DND-41 (cell line): ENCODE data around the gene NPEPL1.

ENCODE experiments used
- ATAC-seq: fragments of 200-7000 bp; cut with Tn5 transposase; 3 replicates; pipeline ENCODE4 v1.9.1; 2021; ENCODE audit warnings: low read depth; ENCODE audit not compliant: insufficient read depth
- DNase-seq: peaks from one replicate; pipeline ENCODE4 v3.0.0-alpha.2; 2020
- H2AFZ ChIP-seq: 2 replicates; pipeline ENCODE4 v1.6.0; 2012; ENCODE audit warnings: low read depth, low read length
- H3K27ac ChIP-seq: 2 replicates; pipeline ENCODE4 v1.5.1; 2012; ENCODE audit warnings: low read length, inconsistent platforms
- H3K27me3 ChIP-seq: fragments of 200-600 bp; sonication (generic); 2 replicates; pipeline ENCODE4 v1.6.0; 2012; ENCODE audit warnings: low read length, mild to moderate bottlenecking, inconsistent platforms; ENCODE audit not compliant: insufficient read depth, poor library complexity
- H3K36me3 ChIP-seq: 2 replicates; pipeline ENCODE4 v1.5.1; 2012; ENCODE audit warnings: low read length, inconsistent platforms; ENCODE audit not compliant: insufficient read depth
- H3K4me1 ChIP-seq: 2 replicates; pipeline ENCODE4 v1.5.1; 2012; ENCODE audit warnings: mild to moderate bottlenecking, low read length; ENCODE audit not compliant: insufficient read depth
- H3K4me2 ChIP-seq: 2 replicates; pipeline ENCODE4 v1.6.0; 2012; ENCODE audit warnings: mild to moderate bottlenecking, moderate library complexity, low read length, inconsistent platforms; ENCODE audit not compliant: insufficient read depth
- H3K4me3 ChIP-seq, 2 experiments: fragments of 200-600 bp in 1 of 2; shearing (Covaris generic) in 1 of 2; 2 replicates each; pipeline ENCODE4 v1.5.1; 2012 to 2016; ENCODE audit warnings: inconsistent platforms in 2 of 2, low read length in 2 of 2, mild to moderate bottlenecking in 2 of 2, low read depth in 1 of 2, moderate library complexity in 1 of 2
- H3K79me2 ChIP-seq: 2 replicates; pipeline ENCODE4 v1.6.0; 2012; ENCODE audit warnings: low read length, inconsistent platforms; ENCODE audit not compliant: insufficient read depth
- H3K9ac ChIP-seq: 2 replicates; pipeline ENCODE4 v1.6.0; 2012; ENCODE audit warnings: low read depth, mild to moderate bottlenecking, inconsistent platforms, low read length, moderate library complexity
- H3K9me3 ChIP-seq: 2 replicates; pipeline ENCODE4 v1.5.1; 2012; ENCODE audit warnings: low read length, moderate library complexity, mild to moderate bottlenecking, inconsistent platforms; ENCODE audit not compliant: insufficient read depth, severe bottlenecking
- H4K20me1 ChIP-seq: 2 replicates; pipeline ENCODE4 v1.6.0; 2012; ENCODE audit warnings: low read length; ENCODE audit not compliant: insufficient read depth
- CTCF ChIP-seq: IDR thresholded peaks from 2 replicates; pipeline ENCODE4 v1.5.1; 2012; ENCODE audit warnings: borderline replicate concordance, low read length, moderate library complexity, mild to moderate bottlenecking; ENCODE audit not compliant: poor library complexity, severe bottlenecking; ENCODE audit errors: extremely low read depth
- EZH2 ChIP-seq: IDR thresholded peaks from 3 replicates; pipeline ENCODE4 v1.6.1; 2012; ENCODE audit warnings: borderline replicate concordance, low read depth, mild to moderate bottlenecking, moderate library complexity, low read length, inconsistent platforms; ENCODE audit not compliant: severe bottlenecking

NPEPL1 gene

GRCh38 chr20:58651559-58651945 is 41.0 kb upstream of the NPEPL1 start:
- H3K27me3 ChIP-seq, result peaks cover 4% of the 10 kb centered on the region
- H4K20me1 ChIP-seq, result peaks cover 9% of the 10 kb centered on the region
- peak overlapping the region; percentile 90 for H3K27ac ChIP-seq
- peak overlapping the region; percentile 91 for H2AFZ ChIP-seq
- H3K9me3 ChIP-seq, result no peaks in the 10 kb centered on the region
- no peak for DNase-seq
- H3K79me2 ChIP-seq, result peaks cover 57% of the 10 kb centered on the region
- peak overlapping the region; percentile 66 for H3K4me2 ChIP-seq
- peak overlapping the region; percentile 100 for H3K4me3 ChIP-seq
- H3K4me1 ChIP-seq, result peaks cover 53% of the 10 kb centered on the region
- TF ChIP-seq CTCF, result no peak
- no peak for TF ChIP-seq EZH2
- H3K36me3 ChIP-seq, result peaks cover 13% of the 10 kb centered on the region
- no peak for ATAC-seq
- peak overlapping the region; percentile 98 for H3K9ac ChIP-seq

DNA sequence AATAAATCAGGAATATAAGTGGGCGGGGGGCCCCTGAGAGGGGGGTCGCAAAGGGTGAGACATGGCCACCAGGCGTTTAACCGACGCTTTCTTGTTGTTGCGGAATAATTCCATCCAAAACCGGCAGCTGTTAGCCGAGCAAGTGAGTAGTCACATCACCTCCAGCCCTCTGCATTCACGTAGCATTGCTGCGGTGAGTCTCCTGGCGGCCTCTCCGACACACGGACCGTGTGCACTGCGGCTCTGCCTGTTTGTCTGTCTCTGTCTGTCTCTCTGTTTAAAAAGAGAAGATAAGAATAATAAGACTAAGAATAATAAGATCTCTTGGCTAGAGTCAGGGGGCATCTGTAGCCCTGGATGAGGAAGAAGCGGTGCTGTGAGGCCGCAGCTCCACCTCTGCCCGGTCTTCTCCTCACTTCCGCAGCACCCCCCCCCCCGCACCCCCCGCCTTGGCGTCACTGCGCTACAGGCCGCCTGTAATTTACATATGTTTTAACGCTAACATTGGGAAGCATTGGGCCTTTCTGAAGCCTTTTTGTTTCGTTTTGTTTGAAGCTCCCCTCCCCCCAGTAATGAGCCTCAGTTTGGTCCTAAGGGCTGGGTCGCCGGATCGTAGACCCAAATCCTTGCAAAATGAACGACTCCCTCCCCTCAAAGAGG is 40.5 kb upstream of the NPEPL1 start:
- Histone ChIP-seq H3K36me3 (peaks cover 13% of the 10 kb centered on the region), H3K4me1 (peaks cover 58% of the 10 kb centered on the region), H3K9ac (peak overlapping the region; percentile 98), H3K4me3 (peak overlapping the region; percentile 100), H3K27ac (peak overlapping the region; percentile 90), H3K4me2 (peak overlapping the region; percentile 66), H3K27me3 (peaks cover 4% of the 10 kb centered on the region), H3K9me3 (no peaks in the 10 kb centered on the region), H3K79me2 (peaks cover 63% of the 10 kb centered on the region), H2AFZ (peak overlapping the region; percentile 91), H4K20me1 (peaks cover 9% of the 10 kb centered on the region)
- DNase-seq (peak; percentile 84), ATAC-seq (peak; percentile 48)
- TF ChIP-seq CTCF (no peak), EZH2 (no peak)

DNA sequence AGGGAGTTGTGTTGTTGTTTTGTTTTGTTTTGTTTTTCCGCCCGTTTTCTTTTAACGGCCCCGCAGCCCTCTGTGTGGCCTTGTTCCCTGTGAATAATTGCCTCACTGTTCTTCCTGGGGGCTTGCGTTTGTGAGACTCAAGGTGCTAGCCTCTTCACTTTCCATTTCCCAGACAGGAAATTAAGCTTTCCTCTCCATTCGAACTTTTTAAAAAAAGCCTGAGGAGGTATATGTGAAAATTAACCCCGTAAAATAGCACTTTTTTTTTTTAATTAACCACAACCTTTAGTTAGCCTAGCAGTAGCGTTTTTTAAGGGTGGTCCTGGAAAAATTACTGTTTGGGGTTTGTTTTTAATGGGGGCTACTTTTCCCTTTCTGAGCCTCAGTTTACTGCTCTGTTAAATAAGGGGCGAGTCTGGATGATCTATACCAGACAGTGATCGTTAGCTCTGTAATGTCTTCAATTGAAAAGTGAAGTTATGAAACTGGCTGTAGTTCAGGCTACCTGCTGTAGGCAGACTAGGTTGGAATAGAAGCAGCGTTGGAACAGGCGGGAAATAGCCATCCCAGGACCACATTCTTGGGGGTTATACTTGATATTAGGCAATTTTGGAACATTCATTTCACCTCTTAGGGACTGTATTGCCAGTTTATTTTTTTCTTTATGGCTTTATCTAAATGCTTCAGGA is 39.9 kb upstream of the NPEPL1 start:
- Histone ChIP-seq H2AFZ (peak overlapping the region; percentile 91), H3K27ac (peak overlapping the region; percentile 90), H3K36me3 (peaks cover 13% of the 10 kb centered on the region), H4K20me1 (peaks cover 10% of the 10 kb centered on the region), H3K4me3 (peak overlapping the region; percentile 100), H3K4me2 (peak overlapping the region; percentile 66), H3K4me1 (peaks cover 64% of the 10 kb centered on the region), H3K27me3 (peaks cover 4% of the 10 kb centered on the region), H3K9ac (peak overlapping the region; percentile 98), H3K9me3 (no peaks in the 10 kb centered on the region), H3K79me2 (peaks cover 69% of the 10 kb centered on the region)
- peak; percentile 25 for ATAC-seq
- DNase-seq, result no peak
- no peak for TF ChIP-seq CTCF
- no peak for TF ChIP-seq EZH2
